ENCODE measurements around the gene CEP120.

DNA sequence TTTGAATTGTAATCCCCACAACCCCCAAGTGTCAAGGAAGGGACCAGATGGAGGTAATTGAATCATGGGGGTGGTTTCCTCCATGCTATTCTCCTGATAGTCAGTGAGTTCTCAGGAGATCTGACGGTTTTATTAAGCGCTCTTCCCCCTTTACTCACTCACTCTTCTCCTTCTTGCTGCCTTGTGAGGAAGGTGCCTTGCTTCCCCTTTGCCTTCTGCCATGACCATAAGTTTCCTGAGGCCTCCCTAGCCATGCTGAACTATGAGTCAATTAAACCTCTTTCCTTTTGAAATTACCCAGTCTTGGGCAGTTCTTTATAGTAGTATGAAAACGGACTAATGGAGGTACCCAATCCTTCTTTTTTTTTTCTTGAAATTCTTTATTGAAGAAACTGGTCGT is 2.2 kb upstream of the CEP120 start:
- TF ChIP-seq FOXM1 (IDR thresholded peaks at IDR 0.05; ENCODE audit: borderline replicate concordance), result no peak
- TF ChIP-seq ELF4 (IDR thresholded peaks at IDR 0.05), result no peak
- no peak for TF ChIP-seq FOXA1 (IDR thresholded peaks at IDR 0.05)
- no peak for TF ChIP-seq BHLHE40 (IDR thresholded peaks at IDR 0.05; ENCODE audit: borderline replicate concordance)
- no peak for TF ChIP-seq SP1 (IDR thresholded peaks at IDR 0.05)
- TF ChIP-seq NFRKB (IDR thresholded peaks at IDR 0.05), result no peak

All from HEK293T (cell line).